ENCODE data around the gene HMCES.

Gene HMCES, protein sequence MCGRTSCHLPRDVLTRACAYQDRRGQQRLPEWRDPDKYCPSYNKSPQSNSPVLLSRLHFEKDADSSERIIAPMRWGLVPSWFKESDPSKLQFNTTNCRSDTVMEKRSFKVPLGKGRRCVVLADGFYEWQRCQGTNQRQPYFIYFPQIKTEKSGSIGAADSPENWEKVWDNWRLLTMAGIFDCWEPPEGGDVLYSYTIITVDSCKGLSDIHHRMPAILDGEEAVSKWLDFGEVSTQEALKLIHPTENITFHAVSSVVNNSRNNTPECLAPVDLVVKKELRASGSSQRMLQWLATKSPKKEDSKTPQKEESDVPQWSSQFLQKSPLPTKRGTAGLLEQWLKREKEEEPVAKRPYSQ

GRCh38 chr3:129278439-129278965, at the start of gene HMCES:
HMCES (plus strand) TSS chr3:129278870; CDS start chr3:129279733, 863 bp downstream.
- DNase-seq = peak; percentile 97
- peak; percentile 79 for ATAC-seq

DNA sequence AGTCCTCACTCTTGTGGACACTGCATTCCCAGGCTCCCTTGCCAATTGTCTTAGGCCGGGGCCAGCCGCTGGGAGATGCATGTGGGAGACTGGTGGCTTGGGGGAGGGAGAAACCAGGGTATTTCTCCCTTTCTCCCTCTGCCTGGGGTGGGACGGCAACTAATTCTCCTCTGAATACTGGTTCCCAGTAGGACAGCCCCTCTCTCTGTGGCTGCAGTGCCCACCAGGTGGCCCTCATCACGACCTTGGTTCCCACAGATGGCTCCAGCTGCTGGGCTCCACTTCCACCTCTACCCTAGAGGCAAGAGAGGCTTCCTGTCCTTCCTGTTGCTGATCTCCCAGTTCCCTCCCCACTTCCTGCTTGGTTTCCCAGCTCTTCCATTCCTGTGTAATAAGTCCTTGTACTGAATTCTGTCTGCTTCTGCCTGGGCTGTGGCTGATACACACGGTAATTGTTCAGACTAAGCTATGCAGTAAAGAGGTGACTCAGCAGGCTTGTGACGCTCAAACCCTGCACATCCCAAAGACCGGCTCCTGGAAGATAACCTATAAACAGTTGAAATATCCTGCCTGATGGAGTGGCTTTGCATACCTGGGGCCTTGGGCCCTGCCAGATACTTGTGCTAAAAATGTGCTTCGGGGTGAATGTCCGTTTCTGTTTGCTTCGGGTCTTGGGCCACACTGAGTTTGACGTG, 49.6 kb upstream of the HMCES start:
- no peak for ATAC-seq

DNA sequence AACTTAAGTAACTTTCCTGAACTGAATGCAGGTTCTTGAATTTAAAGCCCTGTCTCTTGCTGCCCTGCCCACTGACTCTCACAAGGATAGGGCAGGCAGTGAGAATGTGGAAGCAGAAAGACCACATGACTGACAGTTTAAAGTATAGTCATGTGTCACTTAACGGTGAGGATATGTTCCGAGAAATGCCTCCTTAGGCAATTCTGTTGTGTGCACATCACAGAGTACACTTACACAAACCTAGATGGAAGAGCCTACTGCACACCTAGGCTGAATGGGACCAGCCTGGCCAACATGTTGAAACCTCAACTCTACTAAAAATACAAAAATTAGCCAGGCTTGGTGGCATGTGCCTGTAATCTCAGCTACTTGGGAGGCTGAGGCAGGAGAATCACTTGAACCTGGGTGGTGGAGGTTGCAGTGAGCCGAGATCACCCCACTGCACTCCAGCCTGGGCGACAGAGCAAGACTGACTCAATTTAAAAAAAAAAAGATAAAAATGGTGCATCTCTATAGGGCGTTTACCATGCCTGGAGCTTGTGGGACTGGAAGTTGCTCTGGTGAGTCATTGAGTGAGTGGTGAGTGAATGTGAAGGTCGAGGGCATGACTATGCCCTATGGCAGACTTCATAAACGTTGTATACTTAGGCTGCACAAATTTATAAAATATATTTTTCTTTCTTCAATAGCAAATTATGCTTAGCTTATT, 48.2 kb upstream of the HMCES start:
- DNase-seq (peak; percentile 38), ATAC-seq (peak; percentile 97)

More for the DNA sequence above, 49.6 kb upstream of the HMCES start:
- DNase-seq = no peak

- ATAC-seq (peak; percentile 15), DNase-seq (no peak)
These were observed 47.1 kb upstream of the HMCES start for GRCh38 chr3:129231331-129232119.

GRCh38 chr3:129233538-129233937, 45.1 kb upstream of the HMCES start:
- ATAC-seq = peak; percentile 15
- no peak for DNase-seq

GRCh38 chr3:129234441-129234840, 44.2 kb upstream of the HMCES start:
- ATAC-seq (no peak), DNase-seq (no peak)

GRCh38 chr3:129235344-129235917, 43.2 kb upstream of the HMCES start:
- no peak for ATAC-seq
- DNase-seq = no peak

DNA sequence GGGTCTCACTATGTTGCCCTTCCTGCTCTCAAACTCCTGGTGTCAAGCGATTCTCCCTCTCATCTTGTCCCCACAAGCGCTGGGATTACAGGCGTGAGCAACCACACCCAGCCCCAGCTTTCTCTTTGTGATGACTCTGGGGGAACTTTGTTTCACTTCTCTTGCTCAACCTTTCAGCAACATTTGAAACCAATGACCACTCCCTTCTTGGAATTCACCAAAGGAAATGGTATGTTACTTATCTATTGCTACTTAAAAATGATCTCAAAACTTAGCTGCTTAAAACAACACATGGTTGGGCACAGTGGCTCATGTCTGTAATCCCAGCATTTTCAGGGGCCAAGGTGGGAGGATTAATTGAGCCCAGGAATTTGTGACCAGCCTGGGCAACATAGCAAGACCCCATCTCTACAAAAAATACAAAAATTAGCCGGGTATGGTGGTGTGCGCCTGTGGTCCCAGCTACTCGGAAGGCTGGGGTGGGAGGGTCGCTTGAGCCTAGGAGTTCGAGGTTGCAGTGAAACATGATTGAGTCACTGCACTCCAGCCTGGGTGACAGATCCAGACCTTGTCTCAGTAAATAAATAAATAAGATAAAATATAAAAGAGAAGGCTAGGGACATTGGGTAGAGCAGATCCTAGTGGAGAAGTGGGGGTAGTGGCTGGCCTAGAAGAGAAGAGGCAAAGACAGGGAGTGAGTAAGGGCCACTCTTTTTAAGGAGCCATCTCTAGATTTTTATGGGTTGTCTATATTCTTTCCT, 39.5 kb upstream of the HMCES start:
- no peak for DNase-seq
- ATAC-seq = peak; percentile 74

GRCh38 chr3:129239991-129240390, 38.7 kb upstream of the HMCES start:
- no peak for DNase-seq
- no peak for ATAC-seq

- ATAC-seq = no peak
- DNase-seq = no peak
These were observed 38.2 kb upstream of the HMCES start for GRCh38 chr3:129240436-129240835.

GRCh38 chr3:129245141-129245540, 33.5 kb upstream of the HMCES start:
- ATAC-seq (no peak), DNase-seq (no peak)

GRCh38 chr3:129245641-129246306, 32.9 kb upstream of the HMCES start:
- peak; percentile 80 for ATAC-seq
- peak; percentile 68 for DNase-seq

DNA sequence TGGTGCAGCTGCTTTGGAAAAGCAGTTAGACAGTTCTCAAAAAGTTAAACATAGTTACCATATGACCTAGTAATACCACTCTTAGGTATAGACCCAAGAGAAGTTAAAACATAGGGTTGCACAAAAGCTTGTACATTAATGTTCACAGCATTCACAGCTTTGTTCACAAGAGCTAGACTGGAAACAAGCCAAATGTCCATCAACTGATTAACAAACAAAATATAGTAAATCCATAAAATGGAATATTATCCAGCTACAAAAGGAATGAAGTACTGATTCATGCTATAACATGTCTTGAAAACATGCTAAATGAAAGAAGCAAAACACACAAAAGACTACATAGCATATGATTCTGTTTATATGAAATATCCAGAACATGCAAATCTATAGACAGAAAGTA, 32.0 kb upstream of the HMCES start:
- ATAC-seq (no peak), DNase-seq (no peak)

- DNase-seq (no peak), ATAC-seq (no peak)
These were observed 30.2 kb upstream of the HMCES start for GRCh38 chr3:129248286-129248979.

- DNase-seq = peak; percentile 89
- peak; percentile 85 for ATAC-seq
These were observed 29.2 kb upstream of the HMCES start, which contains the start of gene COPG1 for GRCh38 chr3:129249284-129250065. COPG1 (plus strand) TSS chr3:129249606; CDS start chr3:129249710, 104 bp downstream.

- DNase-seq (no peak), ATAC-seq (no peak)
These were observed 25.9 kb upstream of the HMCES start for GRCh38 chr3:129252748-129253147.

- no peak for ATAC-seq
- DNase-seq = no peak
These were observed 24.0 kb upstream of the HMCES start for GRCh38 chr3:129254536-129255230.

GRCh38 chr3:129256270-129256669, 22.4 kb upstream of the HMCES start:
- ATAC-seq (no peak), DNase-seq (no peak)
